Aorta (tissue), 5 donors: Measurements from ENCODE around the gene PIK3R5. TPM values are rescaled to one million over a fixed set of nuclear protein-coding genes. Genes with fewer than 3 reads are reported as not detected.
A peak's percentile ranks its signal among the peaks of the same experiment; 100 is the strongest.

ENCODE experiments used
- ATAC-seq: fragments of 200-7000 bp; cut with Tn5 transposase; one replicate; pipeline ENCODE4 v1.9.1; 2022; ENCODE audit warnings: moderate library complexity; ENCODE audit not compliant: low FRiP score
- DNase-seq, 2 donors: peaks; one replicate each; pipeline ENCODE4 v3.0.0-alpha.2; 2020
- H3K27ac ChIP-seq, 2 donors: one replicate each; pipeline ENCODE4 v1.5.1; 2013; ENCODE audit warnings: low read length in 2 of 2, mild to moderate bottlenecking in 2 of 2, moderate library complexity in 2 of 2, control low read depth in 1 of 2, inconsistent platforms in 1 of 2, low read depth in 1 of 2
- H3K27me3 ChIP-seq, 2 donors: one replicate each; pipeline ENCODE4 v1.6.1; 2013; ENCODE audit warnings: control low read depth in 1 of 2, low read length in 1 of 2, mild to moderate bottlenecking in 1 of 2, moderate library complexity in 1 of 2; ENCODE audit not compliant: insufficient read depth in 2 of 2, control insufficient read depth in 1 of 2
- H3K36me3 ChIP-seq, 2 donors: one replicate each; pipeline ENCODE4 v1.6.1; 2013; ENCODE audit warnings: control low read depth in 1 of 2, low read length in 1 of 2, mild to moderate bottlenecking in 1 of 2; ENCODE audit not compliant: insufficient read depth in 2 of 2, control insufficient read depth in 1 of 2
- H3K4me1 ChIP-seq, 2 donors: one replicate each; pipeline ENCODE4 v1.6.1; 2013; ENCODE audit warnings: low read length in 2 of 2, control low read depth in 1 of 2, mild to moderate bottlenecking in 1 of 2, moderate library complexity in 1 of 2; ENCODE audit not compliant: insufficient read depth in 2 of 2, control insufficient read depth in 1 of 2
- H3K4me3 ChIP-seq, 2 donors: one replicate each; pipeline ENCODE4 v1.5.1; 2013; ENCODE audit warnings: low read length in 2 of 2, control low read depth in 1 of 2, mild to moderate bottlenecking in 1 of 2
- H3K9me3 ChIP-seq: one replicate; pipeline ENCODE4 v1.6.1; 2013; ENCODE audit warnings: mild to moderate bottlenecking, low read length; ENCODE audit not compliant: control insufficient read depth
- WGBS, 2 donors: extraction: QIAGEN DNeasy Blood & Tissue Kit; methylation state at CpG; one replicate each; pipeline ENCODE4 v1.1.7; 2013; 5-methylcytosine and 5-hydroxymethylcytosine counted together
- intact Hi-C, 2 donors: fragments of 100-400 bp; cut with DNase I; formaldehyde crosslinking; loops; one replicate each; pipeline versions ENCODE4 v1.14.2 to v1.15.0; 2022
- polyA plus RNA-seq, 2 donors: library from polyadenylated mRNA; stranded (reverse); fragments of 200-250 nt; gene quantifications; one replicate each; pipeline ENCODE4 v1.2.3, GENCODE V29; 2013
- total RNA-seq, 2 donors: library from RNA; stranded (reverse); fragmentation: NEBNext Ultra II Directional; extraction: Animal tissue kit (Norgen Biotek cat#: 25700); gene quantifications; one replicate each; pipeline ENCODE4 v1.2.1, GENCODE V29; 2021
- donor health status: healthy with polysubstance abuse.
- donor health status: Bipolar disorder and iron deficiency.
- donor health status: DM: no; HTN: no; CAD: no.
- donor health status: DM: no; HTN: no; CAD: no.
- donor health status: DM: yes; HTN: yes; CAD: no.

PIK3R5 gene
- total and polyA plus RNA-seq, 4 donors = 1.4 to 18.5 (median 13.4) TPM

- intact Hi-C loops = loop anchor here (5.0 to 10.0 kb wide), 2 partner anchors 479 to 487 kb away; no protein-coding TSS in a partner anchor
These were observed 71.3 kb downstream of the PIK3R5 start for GRCh38 chr17:8894202-8894671.

GRCh38 chr17:8893621-8894201 lies 71.8 kb downstream of the PIK3R5 start:
- ATAC-seq (peak; percentile 13), DNase-seq (peak in 1 of 2 donors; percentile 51)
- Histone ChIP-seq H3K4me1 (no peaks in the 10 kb centered on the region), H3K27me3 (no peaks in the 10 kb centered on the region), H3K4me3 (no peak overlapping the region), H3K36me3 (no peaks in the 10 kb centered on the region), H3K9me3 (no peaks in the 10 kb centered on the region), H3K27ac (no peak overlapping the region)
- intact Hi-C loops = loop anchor here (5.0 to 10.0 kb wide), 2 partner anchors 479 to 486 kb away; no protein-coding TSS in a partner anchor
- 86 to 88% methylated on average over 15 of the region's 15 CpGs for WGBS, 2 donors

More at GRCh38 chr17:8894202-8894671, 71.3 kb downstream of the PIK3R5 start:
- Histone ChIP-seq H3K36me3 (no peaks in the 10 kb centered on the region), H3K4me3 (no peak overlapping the region), H3K27ac (no peak overlapping the region), H3K27me3 (no peaks in the 10 kb centered on the region), H3K4me1 (no peaks in the 10 kb centered on the region), H3K9me3 (no peaks in the 10 kb centered on the region)
- WGBS, 2 donors = 79 to 81% methylated on average over 17 of the region's 17 CpGs
- peak; percentile 13 for ATAC-seq
- DNase-seq = peak in 1 of 2 donors; percentile 62

DNA sequence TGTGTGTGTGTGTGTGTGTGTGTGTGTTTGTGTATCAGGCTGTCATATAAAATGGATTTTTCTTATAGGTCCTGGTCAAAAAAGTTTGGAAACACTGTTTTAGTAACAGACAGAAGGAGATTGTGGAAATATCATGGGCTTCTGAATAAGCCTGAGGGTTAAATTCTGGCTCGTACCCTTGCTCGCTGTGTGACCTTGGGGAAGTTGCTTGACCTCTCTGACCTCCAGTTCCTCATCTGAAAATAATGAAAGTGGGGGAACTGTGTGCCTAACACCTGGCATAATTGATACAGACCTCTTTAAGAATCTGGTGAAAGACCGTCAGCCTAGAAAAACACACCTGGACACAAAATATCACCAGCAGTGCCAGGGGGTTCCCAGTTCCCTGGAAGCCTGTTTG lies 72.4 kb downstream of the PIK3R5 start:
- Histone ChIP-seq H3K9me3 (no peaks in the 10 kb centered on the region), H3K4me1 (no peaks in the 10 kb centered on the region), H3K27ac (no peak overlapping the region), H3K36me3 (no peaks in the 10 kb centered on the region), H3K27me3 (no peaks in the 10 kb centered on the region), H3K4me3 (no peak overlapping the region)
- DNase-seq = no peak
- WGBS, 2 donors = 90 to 93% methylated on average over 3 of the region's 3 CpGs
- intact Hi-C loops = loop anchor here (5.0 to 10.0 kb wide), 2 partner anchors 478 to 486 kb away; no protein-coding TSS in a partner anchor
- no peak for ATAC-seq

DNA sequence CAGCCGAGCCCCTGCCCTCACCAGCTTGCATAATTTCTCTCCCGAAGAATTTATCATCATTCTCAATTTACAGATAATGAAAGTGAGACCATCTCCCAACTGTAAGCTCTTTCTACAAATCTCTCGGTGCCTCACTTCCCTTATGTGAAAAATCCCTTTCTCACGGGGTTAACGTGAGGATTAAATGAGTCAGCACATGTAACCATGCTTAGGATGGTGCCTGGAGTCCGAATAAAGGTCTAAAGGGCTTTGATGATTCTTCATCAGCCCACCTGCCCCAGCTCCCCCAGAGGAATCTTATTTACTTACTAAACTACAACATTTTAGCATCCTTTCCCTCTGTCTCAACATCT lies 73.2 kb downstream of the PIK3R5 start:
- H3K36me3 ChIP-seq = no peaks in the 10 kb centered on the region
- intact Hi-C loops = loop anchor here (5.0 to 10.0 kb wide), 2 partner anchors 478 to 485 kb away; no protein-coding TSS in a partner anchor
- ATAC-seq (no peak), DNase-seq (no peak)
- no peaks in the 10 kb centered on the region for H3K27me3 ChIP-seq
- no peaks in the 10 kb centered on the region for H3K4me1 ChIP-seq
- WGBS, 2 donors = 78 to 79% methylated on average over 6 of the region's 6 CpGs
- H3K4me3 ChIP-seq = no peak overlapping the region
- no peaks in the 10 kb centered on the region for H3K9me3 ChIP-seq
- no peak overlapping the region for H3K27ac ChIP-seq

DNA sequence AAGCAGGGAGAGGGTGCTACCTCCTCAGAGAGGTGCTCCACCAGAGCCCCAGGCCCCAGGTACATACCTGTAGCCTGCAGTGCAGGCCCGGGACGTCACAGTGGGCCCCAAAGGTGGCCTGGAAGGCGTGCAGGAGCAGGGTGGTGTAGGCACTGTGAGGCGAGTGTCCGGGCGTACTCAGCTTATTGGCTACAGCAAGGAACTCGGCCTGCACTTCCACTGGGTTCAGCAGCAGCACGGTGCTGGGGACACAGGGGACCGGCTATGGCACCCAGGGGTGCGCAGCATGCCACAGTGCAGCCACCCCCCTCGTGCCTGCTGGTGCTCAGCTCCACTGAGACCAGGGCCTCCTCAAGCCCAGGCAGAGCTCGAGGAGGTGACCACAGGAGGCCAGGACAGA lies 74.8 kb downstream of the PIK3R5 start:
- H3K27me3 ChIP-seq = no peaks in the 10 kb centered on the region
- no peak overlapping the region for H3K4me3 ChIP-seq
- no peaks in the 10 kb centered on the region for H3K36me3 ChIP-seq
- intact Hi-C loops = loop anchor here (5.0 to 10.0 kb wide), 2 partner anchors 476 to 483 kb away; no protein-coding TSS in a partner anchor
- WGBS, 2 donors = 90 to 94% methylated on average over 12 of the region's 12 CpGs
- DNase-seq (peak in 1 of 2 donors; percentile 68), ATAC-seq (no peak)
- H3K4me1 ChIP-seq = no peaks in the 10 kb centered on the region
- H3K27ac ChIP-seq = no peak overlapping the region
- H3K9me3 ChIP-seq = no peaks in the 10 kb centered on the region

DNA sequence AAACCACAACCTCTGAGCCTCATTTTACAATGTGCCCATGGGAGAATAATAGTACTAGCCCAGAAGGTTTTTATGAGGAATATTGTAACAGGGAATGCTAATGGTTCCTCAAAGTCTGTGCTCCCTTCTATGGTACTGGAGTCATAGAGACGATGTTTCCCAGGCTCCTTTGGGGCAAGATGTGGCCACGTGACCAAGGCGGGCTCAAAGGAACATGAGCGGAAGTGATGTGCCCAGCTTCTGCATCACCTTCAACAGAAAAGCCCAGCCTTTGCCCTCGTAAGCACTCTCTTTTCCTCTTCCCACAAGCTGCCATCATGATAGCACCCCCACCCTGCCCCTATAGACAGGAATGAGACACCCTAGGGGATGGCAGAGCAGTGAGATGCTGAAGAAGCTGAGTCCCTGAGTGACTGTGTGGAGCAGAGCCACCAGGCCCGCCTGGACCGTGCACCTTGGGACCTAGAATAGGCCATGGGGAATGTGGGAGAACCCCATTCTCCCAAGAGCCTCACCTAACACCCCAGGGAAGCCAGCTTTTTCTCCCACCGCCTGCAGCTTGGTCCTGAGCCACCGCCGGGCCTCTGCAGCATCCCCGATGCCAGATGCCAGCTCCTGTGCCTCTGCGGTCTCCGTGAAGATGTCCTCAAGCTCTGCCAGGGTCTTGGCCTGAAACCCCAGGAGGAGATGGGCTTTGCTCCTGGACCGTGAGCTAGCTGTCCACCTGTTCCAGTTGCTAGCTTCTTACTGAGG lies 75.9 kb downstream of the PIK3R5 start:
- no peaks in the 10 kb centered on the region for H3K9me3 ChIP-seq
- H3K27me3 ChIP-seq = no peaks in the 10 kb centered on the region
- ATAC-seq (no peak), DNase-seq (peak in 1 of 2 donors; percentile 68)
- intact Hi-C loops = loop anchor here (5.0 to 10.0 kb wide), 2 partner anchors 475 to 482 kb away; no protein-coding TSS in a partner anchor
- H3K4me3 ChIP-seq = no peak overlapping the region
- H3K36me3 ChIP-seq = no peaks in the 10 kb centered on the region
- H3K4me1 ChIP-seq = no peaks in the 10 kb centered on the region
- WGBS, 2 donors = 98% methylated on average over 14 of the region's 14 CpGs
- H3K27ac ChIP-seq = no peak overlapping the region

DNA sequence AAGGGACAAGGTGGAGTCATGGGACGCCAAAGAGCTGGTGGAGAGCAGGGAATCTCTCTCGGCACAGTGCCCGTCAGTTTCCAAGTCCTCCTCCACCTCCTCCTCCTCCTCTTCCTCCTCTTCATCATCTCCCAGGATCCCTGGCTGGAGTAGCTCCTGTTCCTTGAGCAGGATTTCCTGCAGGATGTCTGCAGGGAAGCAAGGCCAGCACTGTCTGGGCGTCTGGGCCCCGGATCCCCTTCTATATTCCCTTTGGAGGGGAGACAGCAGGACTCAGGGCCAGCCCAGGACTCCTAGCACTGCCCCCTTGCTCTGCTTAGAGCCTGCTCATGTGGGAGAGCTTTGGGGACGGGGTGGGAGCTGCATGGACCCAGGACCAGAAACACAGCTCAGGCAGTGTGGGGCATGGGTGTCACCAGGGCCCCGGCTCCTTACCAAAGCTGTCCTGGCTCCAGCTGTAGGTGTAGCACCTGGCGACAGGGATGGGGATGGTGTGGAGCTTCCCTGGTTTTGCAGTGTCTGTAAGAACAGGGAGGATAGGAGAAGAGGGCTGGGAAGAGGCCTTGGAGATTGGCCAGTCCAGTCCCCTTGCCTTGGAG lies 76.7 kb downstream of the PIK3R5 start:
- H3K4me1 ChIP-seq = no peaks in the 10 kb centered on the region
- no peaks in the 10 kb centered on the region for H3K9me3 ChIP-seq
- WGBS, 2 donors = 68 to 87% methylated on average over 8 of the region's 8 CpGs
- ATAC-seq (no peak), DNase-seq (peak in 1 of 2 donors; percentile 67)
- no peak overlapping the region for H3K27ac ChIP-seq
- intact Hi-C loops = no loop called here
- no peaks in the 10 kb centered on the region for H3K27me3 ChIP-seq
- no peak overlapping the region for H3K4me3 ChIP-seq
- no peaks in the 10 kb centered on the region for H3K36me3 ChIP-seq

GRCh38 chr17:8887834-8888703 lies 77.4 kb downstream of the PIK3R5 start:
- 73 to 75% methylated on average over 38 to 39 of the region's 39 CpGs for WGBS, 2 donors
- no peak overlapping the region for H3K4me3 ChIP-seq
- intact Hi-C loops = no loop called here
- no peak for ATAC-seq
- no peak overlapping the region for H3K27ac ChIP-seq
- DNase-seq = peak in 1 of 2 donors; percentile 79
- no peaks in the 10 kb centered on the region for H3K4me1 ChIP-seq
- no peaks in the 10 kb centered on the region for H3K27me3 ChIP-seq
- no peaks in the 10 kb centered on the region for H3K9me3 ChIP-seq
- no peaks in the 10 kb centered on the region for H3K36me3 ChIP-seq
